ENCODE data around the gene MYLK.

The MYLK gene

GRCh38 chr3:123657568-123657967, 226.6 kb downstream of the MYLK start:
- DNase-seq: no peak

GRCh38 chr3:123657111-123657510, 227.0 kb downstream of the MYLK start:
- DNase-seq: no peak

- no peak for DNase-seq
Measured at GRCh38 chr3:123656691-123657090, 227.4 kb downstream of the MYLK start.

GRCh38 chr3:123656274-123656673, 227.9 kb downstream of the MYLK start:
- DNase-seq: no peak

- no peak for DNase-seq
Measured at GRCh38 chr3:123655400-123655799, 228.7 kb downstream of the MYLK start.

- no peak for DNase-seq
Measured at GRCh38 chr3:123653221-123653682, 230.9 kb downstream of the MYLK start.

- peak; percentile 40 for DNase-seq
Measured at GRCh38 chr3:123652342-123652984, 231.7 kb downstream of the MYLK start.

GRCh38 chr3:123651449-123652341, 232.4 kb downstream of the MYLK start:
- no peak for DNase-seq

GRCh38 chr3:123650101-123650500, 234.0 kb downstream of the MYLK start:
- no peak for DNase-seq

GRCh38 chr3:123648696-123649405, 235.3 kb downstream of the MYLK start:
- no peak for DNase-seq

GRCh38 chr3:123644358-123644757, 239.8 kb downstream of the MYLK start:
- DNase-seq: no peak

- no peak for DNase-seq
Measured at GRCh38 chr3:123642957-123643330, 241.2 kb downstream of the MYLK start.

GRCh38 chr3:123642182-123642956, 241.8 kb downstream of the MYLK start:
- DNase-seq: peak; percentile 63

- no peak for DNase-seq
Measured at GRCh38 chr3:123641505-123641904, 242.6 kb downstream of the MYLK start.

GRCh38 chr3:123640740-123641462, 243.2 kb downstream of the MYLK start:
- no peak for DNase-seq

- no peak for DNase-seq
Measured at GRCh38 chr3:123640311-123640710, 243.8 kb downstream of the MYLK start.

GRCh38 chr3:123638936-123639689, 245.0 kb downstream of the MYLK start:
- DNase-seq: no peak

- DNase-seq: no peak
Measured at GRCh38 chr3:123637841-123638240, 246.3 kb downstream of the MYLK start.

- no peak for DNase-seq
Measured at GRCh38 chr3:123637131-123637530, 247.0 kb downstream of the MYLK start.

- no peak for DNase-seq
Measured at GRCh38 chr3:123636431-123636841, 247.7 kb downstream of the MYLK start.

GRCh38 chr3:123635717-123636116, 248.4 kb downstream of the MYLK start:
- DNase-seq: no peak

Measured in activated CD4-positive, CD25-positive, alpha-beta regulatory T cell treated with anti-CD3 and anti-CD28 coated beads, Interleukin-2, amount 50 U/mL, for 72 hours (primary cell).